Measurements from ENCODE around the gene FER. TPM values are rescaled to one million over a fixed set of nuclear protein-coding genes. Genes with fewer than 3 reads are reported as not detected.

FER gene
- total RNA-seq, 1 experiment from 2014 or later, result 16.4 TPM

- no peak for DNase-seq (ENCODE audit: low spot score)
- Histone ChIP-seq H3K36me3 (ENCODE audit: insufficient read depth, low read length, poor library complexity, severe bottlenecking) (no peaks in the 10 kb centered on the region), H3K4me3 (ENCODE audit: low read depth, low read length, poor library complexity, severe bottlenecking) (no peak overlapping the region), H3K27ac (ENCODE audit: low read depth, low read length, poor library complexity, severe bottlenecking) (no peak overlapping the region), H3K4me1 (ENCODE audit: insufficient read depth, low read length, poor library complexity, severe bottlenecking) (peaks cover 9% of the 10 kb centered on the region), H3K27me3 (replicated peaks; ENCODE audit: insufficient read depth, low read depth, low read length, poor library complexity) (no peaks in the 10 kb centered on the region), H3K9me3 (ENCODE audit: low read depth, low read length, poor library complexity, severe bottlenecking) (peaks cover 15% of the 10 kb centered on the region)
- TF ChIP-seq EZH2 (IDR thresholded peaks at IDR 0.05; ENCODE audit: borderline replicate concordance, low read depth, low read length, poor library complexity, severe bottlenecking) (no peak), CTCF (conservative IDR thresholded peaks at IDR 0.05; ENCODE audit: low read depth, low read length) (no peak)
- ChIA-PET CTCF (no interaction called here), POLR2A (ENCODE audit: low non-redundant PET) (no interaction called here)
- intact Hi-C loops (cut with micrococcal nuclease; ENCODE audit: unreplicated experiment), result no loop called here
- BruUV-seq (replicated peaks), result no TSS peak
Observed at GRCh38 chr5:108801301-108801700, 53.6 kb downstream of the FER start.

GRCh38 chr5:108801776-108802175, 54.1 kb downstream of the FER start:
- DNase-seq (ENCODE audit: low spot score), result peak; percentile 63
- POLR2A ChIA-PET (ENCODE audit: low non-redundant PET), result no interaction called here

GRCh38 chr5:108810717-108811116, 63.0 kb downstream of the FER start:
- intact Hi-C loops (cut with micrococcal nuclease; ENCODE audit: unreplicated experiment), result no loop called here
- no peaks in the 10 kb centered on the region for H3K4me1 ChIP-seq (ENCODE audit: insufficient read depth, low read length, poor library complexity, severe bottlenecking)
- no peaks in the 10 kb centered on the region for H3K36me3 ChIP-seq (ENCODE audit: insufficient read depth, low read length, poor library complexity, severe bottlenecking)
- DNase-seq (ENCODE audit: low spot score), result no peak
- H3K27me3 ChIP-seq (replicated peaks; ENCODE audit: insufficient read depth, low read depth, low read length, poor library complexity), result no peaks in the 10 kb centered on the region
- no peak for TF ChIP-seq CTCF (conservative IDR thresholded peaks at IDR 0.05; ENCODE audit: low read depth, low read length)
- TF ChIP-seq EZH2 (IDR thresholded peaks at IDR 0.05; ENCODE audit: borderline replicate concordance, low read depth, low read length, poor library complexity, severe bottlenecking), result no peak
- CTCF ChIA-PET, result no interaction called here
- no peaks in the 10 kb centered on the region for H3K9me3 ChIP-seq (ENCODE audit: low read depth, low read length, poor library complexity, severe bottlenecking)
- POLR2A ChIA-PET (ENCODE audit: low non-redundant PET), result no interaction called here
- no peak overlapping the region for H3K27ac ChIP-seq (ENCODE audit: low read depth, low read length, poor library complexity, severe bottlenecking)
- no peak overlapping the region for H3K4me3 ChIP-seq (ENCODE audit: low read depth, low read length, poor library complexity, severe bottlenecking)
- BruUV-seq (replicated peaks), result no TSS peak

More at GRCh38 chr5:108801776-108802175, 54.1 kb downstream of the FER start:
- H3K27me3 ChIP-seq (replicated peaks; ENCODE audit: insufficient read depth, low read depth, low read length, poor library complexity), result no peaks in the 10 kb centered on the region
- TF ChIP-seq CTCF (conservative IDR thresholded peaks at IDR 0.05; ENCODE audit: low read depth, low read length) (no peak), EZH2 (IDR thresholded peaks at IDR 0.05; ENCODE audit: borderline replicate concordance, low read depth, low read length, poor library complexity, severe bottlenecking) (no peak)
- H3K27ac ChIP-seq (ENCODE audit: low read depth, low read length, poor library complexity, severe bottlenecking), result no peak overlapping the region
- intact Hi-C loops (cut with micrococcal nuclease; ENCODE audit: unreplicated experiment), result no loop called here
- H3K4me1 ChIP-seq (ENCODE audit: insufficient read depth, low read length, poor library complexity, severe bottlenecking), result peaks cover 9% of the 10 kb centered on the region
- no peaks in the 10 kb centered on the region for H3K36me3 ChIP-seq (ENCODE audit: insufficient read depth, low read length, poor library complexity, severe bottlenecking)
- no TSS peak for BruUV-seq (replicated peaks)
- CTCF ChIA-PET, result no interaction called here
- peaks cover 15% of the 10 kb centered on the region for H3K9me3 ChIP-seq (ENCODE audit: low read depth, low read length, poor library complexity, severe bottlenecking)
- H3K4me3 ChIP-seq (ENCODE audit: low read depth, low read length, poor library complexity, severe bottlenecking), result no peak overlapping the region

Measured in A673 (cell line).